ENCODE measurements around the gene RILPL2.
A peak's percentile ranks its signal among the peaks of the same experiment; 100 is the strongest.
"Not testable (repeated sequence)": the region's sequence is repeated elsewhere in the genome, so short reads cannot be mapped to it uniquely, and the experiment has no call there.

RILPL2 gene

GRCh38 chr12:123387508-123388176 lies 48.8 kb downstream of the RILPL2 start:
- TF ChIP-seq, protein P1, sequence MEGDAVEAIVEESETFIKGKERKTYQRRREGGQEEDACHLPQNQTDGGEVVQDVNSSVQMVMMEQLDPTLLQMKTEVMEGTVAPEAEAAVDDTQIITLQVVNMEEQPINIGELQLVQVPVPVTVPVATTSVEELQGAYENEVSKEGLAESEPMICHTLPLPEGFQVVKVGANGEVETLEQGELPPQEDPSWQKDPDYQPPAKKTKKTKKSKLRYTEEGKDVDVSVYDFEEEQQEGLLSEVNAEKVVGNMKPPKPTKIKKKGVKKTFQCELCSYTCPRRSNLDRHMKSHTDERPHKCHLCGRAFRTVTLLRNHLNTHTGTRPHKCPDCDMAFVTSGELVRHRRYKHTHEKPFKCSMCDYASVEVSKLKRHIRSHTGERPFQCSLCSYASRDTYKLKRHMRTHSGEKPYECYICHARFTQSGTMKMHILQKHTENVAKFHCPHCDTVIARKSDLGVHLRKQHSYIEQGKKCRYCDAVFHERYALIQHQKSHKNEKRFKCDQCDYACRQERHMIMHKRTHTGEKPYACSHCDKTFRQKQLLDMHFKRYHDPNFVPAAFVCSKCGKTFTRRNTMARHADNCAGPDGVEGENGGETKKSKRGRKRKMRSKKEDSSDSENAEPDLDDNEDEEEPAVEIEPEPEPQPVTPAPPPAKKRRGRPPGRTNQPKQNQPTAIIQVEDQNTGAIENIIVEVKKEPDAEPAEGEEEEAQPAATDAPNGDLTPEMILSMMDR (IDR thresholded peaks at IDR 0.05; ENCODE audit: insufficient read depth, low read depth, low read length, missing control alignments): no peak
- H3K4me3 ChIP-seq (ENCODE audit: low read depth, low read length): peak overlapping the region; percentile 75
- peak; percentile 59 for DNase-seq (ENCODE audit: low read depth)

- not testable (repeated sequence) for DNase-seq (ENCODE audit: low read depth); H3K4me3 ChIP-seq (ENCODE audit: low read depth, low read length)
Observed at GRCh38 chr12:123385536-123385935, 50.9 kb downstream of the RILPL2 start.

DNA sequence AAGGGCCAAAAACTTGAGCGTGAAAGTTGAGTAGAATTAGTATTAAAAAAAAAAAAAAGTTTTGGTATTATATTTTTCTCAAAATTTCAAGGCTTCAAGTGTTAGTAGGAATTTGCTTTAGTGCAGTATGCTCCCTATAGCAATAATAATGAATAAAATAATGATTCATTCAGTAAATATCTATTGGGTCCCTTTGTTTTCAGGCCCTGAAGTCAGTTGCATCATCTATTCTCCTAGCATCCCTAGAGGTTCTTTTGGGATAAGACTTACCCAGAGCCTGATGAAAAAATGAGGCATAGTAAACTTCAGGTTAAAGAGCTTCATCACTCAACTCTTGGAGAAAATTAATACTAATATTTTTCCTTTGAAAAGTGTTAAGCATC lies 51.5 kb downstream of the RILPL2 start:
- DNase-seq (ENCODE audit: low read depth): no peak
- TF ChIP-seq, protein P1 (IDR thresholded peaks at IDR 0.05; ENCODE audit: insufficient read depth, low read depth, low read length, missing control alignments): no peak
- H3K4me3 ChIP-seq (ENCODE audit: low read depth, low read length): peak overlapping the region; percentile 70

DNA sequence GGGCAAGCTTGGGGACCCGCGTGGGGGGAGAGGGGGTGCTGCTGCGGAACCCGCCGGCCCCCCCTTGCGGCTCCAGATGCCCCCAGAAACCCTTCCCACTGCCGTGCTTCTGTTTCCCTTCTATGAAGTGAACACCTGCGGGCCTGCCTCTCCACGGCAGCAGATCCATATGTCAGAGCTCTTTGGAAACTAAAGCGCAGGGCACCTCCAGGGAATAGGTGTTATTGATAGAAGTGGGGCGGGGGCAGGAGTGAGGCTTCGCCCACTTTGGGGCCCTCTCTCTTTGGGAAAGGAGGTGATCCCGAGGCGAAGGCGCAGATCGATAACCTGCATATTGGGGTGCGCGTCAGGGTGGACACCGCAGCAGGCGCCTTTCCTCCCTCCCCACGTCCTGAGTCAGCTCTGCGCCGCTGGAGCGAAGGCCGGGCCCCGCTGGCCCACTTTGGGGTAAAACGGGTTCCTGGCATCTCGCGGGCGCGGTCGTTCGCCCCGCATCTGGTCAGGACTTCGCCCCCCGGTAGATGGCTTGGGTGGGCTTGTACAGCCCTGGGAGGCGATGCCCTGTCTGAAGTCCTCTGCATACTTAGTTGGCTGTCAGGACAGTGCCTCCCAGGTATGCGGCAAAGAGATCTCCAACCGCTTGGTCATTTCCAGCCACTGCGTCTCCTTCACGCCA lies 52.0 kb downstream of the RILPL2 start:
- peak; percentile 38 for DNase-seq (ENCODE audit: low read depth)
- TF ChIP-seq, protein P1 (IDR thresholded peaks at IDR 0.05; ENCODE audit: insufficient read depth, low read depth, low read length, missing control alignments): no peak
- H3K4me3 ChIP-seq (ENCODE audit: low read depth, low read length): peak overlapping the region; percentile 70

DNA sequence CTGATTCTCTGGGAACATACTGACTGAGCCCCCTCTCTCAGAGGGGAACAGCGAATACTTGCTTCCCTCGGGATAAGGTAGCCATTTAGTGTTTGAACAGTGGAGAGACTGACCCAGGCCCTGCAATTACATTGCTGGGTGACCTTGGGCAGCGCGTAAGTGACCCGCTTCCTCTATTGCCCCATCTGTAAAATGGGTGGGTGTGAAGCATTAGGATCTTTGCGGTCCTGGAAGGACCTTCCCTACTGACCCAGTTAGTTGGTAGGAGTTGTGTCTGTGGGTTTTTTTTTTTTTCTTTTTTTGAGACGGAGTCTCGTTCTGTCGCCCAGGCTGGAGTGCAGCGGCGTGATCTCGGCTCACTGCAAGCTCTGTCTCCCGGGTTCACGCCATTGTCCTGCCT lies 53.8 kb downstream of the RILPL2 start:
- H3K4me3 ChIP-seq (ENCODE audit: low read depth, low read length): no peak overlapping the region
- DNase-seq (ENCODE audit: low read depth): no peak
- TF ChIP-seq, protein P1 (IDR thresholded peaks at IDR 0.05; ENCODE audit: insufficient read depth, low read depth, low read length, missing control alignments): no peak

GRCh38 chr12:123379391-123379790 lies 57.1 kb downstream of the RILPL2 start:
- TF ChIP-seq, protein P1 (IDR thresholded peaks at IDR 0.05; ENCODE audit: insufficient read depth, low read depth, low read length, missing control alignments): no peak
- no peak for DNase-seq (ENCODE audit: low read depth)
- no peak overlapping the region for H3K4me3 ChIP-seq (ENCODE audit: low read depth, low read length)

DNA sequence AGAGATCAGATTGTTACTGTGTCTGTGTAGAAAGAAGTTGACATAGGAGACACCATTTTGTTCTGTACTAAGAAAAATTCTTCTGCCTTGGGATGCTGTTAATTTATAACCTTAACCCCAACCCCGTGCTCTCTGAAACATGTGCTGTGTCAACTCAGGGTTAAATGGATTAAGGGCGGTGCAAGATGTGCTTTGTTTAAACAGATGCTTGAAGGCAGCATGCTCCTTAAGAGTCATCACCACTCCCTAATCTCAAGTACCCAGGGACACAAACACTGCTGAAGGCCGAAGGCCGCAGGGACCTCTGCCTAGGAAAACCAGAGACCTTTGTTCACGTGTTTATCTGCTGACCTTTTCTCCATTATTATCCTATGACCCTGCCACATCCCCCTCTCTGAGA lies 64.1 kb downstream of the RILPL2 start:
- not testable (repeated sequence) for DNase-seq (ENCODE audit: low read depth); H3K4me3 ChIP-seq (ENCODE audit: low read depth, low read length)

GRCh38 chr12:123371667-123372368 lies 64.7 kb downstream of the RILPL2 start:
- not testable (repeated sequence) for H3K4me3 ChIP-seq (ENCODE audit: low read depth, low read length); DNase-seq (ENCODE audit: low read depth)

Measured in GM12865 (cell line).